ENCODE results near the gene INPP5D.

INPP5D gene

DNA sequence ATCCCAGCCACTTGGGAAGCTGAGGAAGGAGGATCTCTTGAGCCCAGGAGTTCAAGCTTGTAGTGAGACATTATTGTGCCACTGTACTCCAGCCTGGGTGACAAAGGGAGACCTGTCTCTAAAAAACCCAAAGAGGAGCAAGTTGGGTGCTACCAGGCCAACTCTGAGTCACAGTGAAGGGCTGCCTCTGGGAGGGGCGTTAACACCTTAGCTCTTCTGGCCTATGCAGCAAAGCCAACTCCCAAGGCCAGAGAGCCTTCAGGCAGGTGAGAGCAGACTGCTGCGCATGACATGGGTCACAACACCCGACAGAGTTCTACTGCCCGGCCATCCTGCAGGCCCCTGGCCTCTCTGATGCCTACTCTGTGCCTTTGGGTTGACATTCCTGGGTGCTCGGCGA lies 158.7 kb downstream of the INPP5D start:
- H3K27me3 ChIP-seq (ENCODE audit: insufficient read depth, low read length) = no peaks in the 10 kb centered on the region
- no peak overlapping the region for H3K27ac ChIP-seq (ENCODE audit: low read depth, low read length)
- 95% methylated on average over 6 of the region's 6 CpGs for WGBS
- H3K4me3 ChIP-seq (ENCODE audit: low read length) = no peak overlapping the region
- H3K36me3 ChIP-seq (ENCODE audit: insufficient read depth, low read length) = no peaks in the 10 kb centered on the region
- no peaks in the 10 kb centered on the region for H3K9me3 ChIP-seq (ENCODE audit: insufficient read depth, low read depth, low read length)
- H3K9ac ChIP-seq (ENCODE audit: low read depth, low read length) = no peak overlapping the region
- H3K4me1 ChIP-seq (ENCODE audit: insufficient read depth, low read length) = no peaks in the 10 kb centered on the region; the same call in 1 of the 2 replicates

DNA sequence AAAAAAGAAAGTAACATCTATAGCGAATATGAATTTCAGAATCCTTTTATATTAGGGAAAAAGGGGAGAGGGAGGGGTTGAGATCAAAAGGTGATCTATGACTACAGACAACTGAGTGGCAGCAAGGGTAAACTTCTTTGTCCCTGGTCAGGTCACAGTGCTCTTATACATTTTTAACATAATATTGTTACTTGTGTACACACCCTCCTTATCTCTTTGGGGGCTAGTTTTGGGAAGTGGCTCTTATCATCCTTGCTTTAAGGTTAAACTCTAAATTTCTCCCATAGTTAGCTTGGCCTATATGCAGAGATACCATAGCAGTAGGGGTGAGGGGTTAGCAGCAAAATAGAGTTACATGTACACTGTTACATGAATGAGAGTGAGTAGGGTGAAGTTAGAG lies 159.7 kb downstream of the INPP5D start:
- H3K9ac ChIP-seq (ENCODE audit: low read depth, low read length) = no peak overlapping the region
- no peak overlapping the region for H3K27ac ChIP-seq (ENCODE audit: low read depth, low read length)
- 100% methylated on average over 1 of the region's 1 CpG for WGBS
- no peaks in the 10 kb centered on the region; the same call in 1 of the 2 replicates for H3K4me1 ChIP-seq (ENCODE audit: insufficient read depth, low read length)
- no peaks in the 10 kb centered on the region for H3K9me3 ChIP-seq (ENCODE audit: insufficient read depth, low read depth, low read length)
- no peaks in the 10 kb centered on the region for H3K27me3 ChIP-seq (ENCODE audit: insufficient read depth, low read length)
- H3K4me3 ChIP-seq (ENCODE audit: low read length) = no peak overlapping the region
- H3K36me3 ChIP-seq (ENCODE audit: insufficient read depth, low read length) = no peaks in the 10 kb centered on the region

DNA sequence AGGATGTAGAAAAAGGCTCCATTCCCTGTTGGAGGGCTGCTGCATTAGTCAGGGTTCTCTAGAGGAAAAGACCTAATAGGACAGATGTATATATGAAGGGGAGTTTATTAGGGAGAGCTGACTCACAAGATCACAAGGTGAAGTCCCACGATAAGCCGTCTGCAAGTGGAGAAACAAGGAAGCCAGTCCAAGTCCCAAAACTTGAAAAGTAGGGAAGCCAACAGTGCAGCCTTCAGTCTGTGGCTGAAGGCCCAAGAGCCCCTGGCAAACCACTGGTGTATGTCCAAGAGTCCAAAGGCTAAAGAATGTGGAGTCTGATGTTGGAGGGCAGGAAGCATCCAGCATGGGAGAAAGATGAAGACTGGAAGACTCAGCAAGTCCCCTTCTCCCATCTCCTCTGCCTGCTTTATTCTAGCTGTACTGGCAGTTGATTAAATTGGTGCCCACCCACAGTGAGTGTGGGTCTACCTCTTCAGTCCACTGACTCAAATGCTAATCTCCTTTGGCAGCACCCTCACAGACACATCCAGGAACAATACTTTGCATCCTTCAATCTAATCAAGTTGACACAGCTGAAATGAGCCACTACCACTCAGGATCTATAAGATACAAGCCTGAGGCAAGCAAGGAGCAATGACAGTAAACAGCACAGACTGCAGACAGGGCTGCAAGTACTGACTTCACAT lies 161.4 kb downstream of the INPP5D start:
- Histone ChIP-seq H3K27ac (ENCODE audit: low read depth, low read length) (no peak overlapping the region), H3K36me3 (ENCODE audit: insufficient read depth, low read length) (no peaks in the 10 kb centered on the region), H3K4me3 (ENCODE audit: low read length) (no peak overlapping the region), H3K27me3 (ENCODE audit: insufficient read depth, low read length) (no peaks in the 10 kb centered on the region), H3K9me3 (ENCODE audit: insufficient read depth, low read depth, low read length) (no peaks in the 10 kb centered on the region), H3K4me1 (ENCODE audit: insufficient read depth, low read length) (no peaks in the 10 kb centered on the region; the same call in 1 of the 2 replicates), H3K9ac (ENCODE audit: low read depth, low read length) (no peak overlapping the region)
- WGBS = 87% methylated on average over 2 of the region's 2 CpGs

DNA sequence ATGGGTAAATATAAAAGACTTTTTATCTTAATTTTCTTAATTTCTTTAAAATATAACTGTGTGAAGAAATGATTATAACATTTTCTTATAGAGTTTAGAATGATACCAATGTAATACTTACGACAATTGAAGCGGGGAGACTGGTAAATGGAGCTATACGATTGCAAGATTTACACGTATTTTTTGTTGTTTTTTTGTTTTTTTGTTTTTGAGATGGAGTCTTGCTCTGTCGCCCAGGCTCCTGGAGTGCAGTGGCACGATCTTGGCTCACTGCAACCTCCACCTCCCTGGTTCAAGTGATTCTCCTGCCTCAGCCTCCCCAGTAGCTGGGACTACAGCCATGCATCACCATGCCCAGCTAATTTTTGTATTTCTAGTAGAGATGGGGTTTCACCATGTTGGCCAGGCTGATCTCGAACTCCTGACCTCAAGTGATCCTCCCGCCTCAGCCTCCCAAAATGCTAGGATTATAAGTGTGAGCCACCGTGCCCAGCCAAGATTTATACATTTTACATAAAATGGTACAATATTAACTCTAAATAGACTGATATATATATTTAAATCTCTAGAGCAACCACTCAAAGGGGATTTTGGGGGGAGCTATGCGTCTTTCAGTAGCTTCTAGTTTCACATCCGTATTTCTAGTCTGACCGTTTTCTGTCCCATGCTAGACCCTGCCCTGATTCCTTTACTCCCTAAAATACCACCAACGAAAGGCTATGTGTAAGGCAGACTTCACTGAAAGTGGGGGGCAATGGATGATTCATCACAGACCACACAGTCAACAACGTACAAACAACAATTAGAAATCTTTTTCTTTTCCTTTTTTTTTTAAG lies 163.1 kb downstream of the INPP5D start:
- Histone ChIP-seq H3K9ac (ENCODE audit: low read depth, low read length) (no peak overlapping the region), H3K36me3 (ENCODE audit: insufficient read depth, low read length) (no peaks in the 10 kb centered on the region), H3K27me3 (ENCODE audit: insufficient read depth, low read length) (no peaks in the 10 kb centered on the region), H3K27ac (ENCODE audit: low read depth, low read length) (no peak overlapping the region), H3K9me3 (ENCODE audit: insufficient read depth, low read depth, low read length) (no peaks in the 10 kb centered on the region), H3K4me3 (ENCODE audit: low read length) (no peak overlapping the region), H3K4me1 (ENCODE audit: insufficient read depth, low read length) (peaks cover 6% of the 10 kb centered on the region; the same call in 1 of the 2 replicates)
- WGBS = 94% methylated on average over 13 of the region's 14 CpGs

DNA sequence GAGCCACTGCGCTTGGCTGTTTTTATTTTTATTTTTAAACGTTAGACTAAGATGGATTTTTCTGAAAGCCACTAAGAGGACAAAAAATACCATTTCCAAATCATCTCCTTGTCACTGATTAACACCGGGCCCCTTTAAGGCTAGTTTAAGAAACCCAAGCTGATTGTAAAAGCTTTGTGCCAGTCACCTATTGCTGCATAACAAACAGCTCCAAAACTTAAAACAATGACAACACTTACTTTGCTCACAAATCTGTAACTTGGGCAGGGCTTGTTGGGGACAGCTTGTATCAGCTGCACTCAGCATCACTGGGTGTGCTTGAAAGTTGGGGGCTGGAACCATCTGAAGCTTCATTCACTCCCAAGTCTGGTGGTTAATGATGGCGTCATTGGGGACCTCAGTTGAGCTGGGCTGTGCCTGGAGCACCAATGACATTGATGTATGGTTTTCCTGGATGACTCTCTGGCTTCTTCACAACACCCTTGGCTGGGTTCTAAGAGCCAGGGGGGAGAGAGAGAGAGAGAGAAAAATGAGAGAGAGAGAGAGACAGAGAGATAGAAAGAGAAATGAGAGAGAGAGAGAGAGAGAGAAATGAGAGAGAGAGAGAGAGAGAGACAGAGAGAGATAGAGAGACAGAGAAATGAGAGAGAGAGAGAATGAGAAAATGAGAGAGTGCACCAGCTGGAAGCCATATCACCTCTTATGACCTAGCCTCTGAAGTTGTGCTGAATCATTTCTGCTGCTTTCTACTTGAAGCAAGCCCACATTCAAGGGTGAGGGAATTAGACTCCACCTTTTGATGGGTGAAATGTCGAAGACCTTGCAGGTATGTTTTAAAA lies 165.3 kb downstream of the INPP5D start:
- H3K27me3 ChIP-seq (ENCODE audit: insufficient read depth, low read length) = no peaks in the 10 kb centered on the region
- no peak overlapping the region for H3K9ac ChIP-seq (ENCODE audit: low read depth, low read length)
- H3K4me1 ChIP-seq (ENCODE audit: insufficient read depth, low read length) = peaks cover 6% of the 10 kb centered on the region; the same call in 1 of the 2 replicates
- no peaks in the 10 kb centered on the region for H3K9me3 ChIP-seq (ENCODE audit: insufficient read depth, low read depth, low read length)
- 92% methylated on average over 5 of the region's 5 CpGs for WGBS
- no peak overlapping the region for H3K27ac ChIP-seq (ENCODE audit: low read depth, low read length)
- no peak overlapping the region for H3K4me3 ChIP-seq (ENCODE audit: low read length)
- H3K36me3 ChIP-seq (ENCODE audit: insufficient read depth, low read length) = no peaks in the 10 kb centered on the region

DNA sequence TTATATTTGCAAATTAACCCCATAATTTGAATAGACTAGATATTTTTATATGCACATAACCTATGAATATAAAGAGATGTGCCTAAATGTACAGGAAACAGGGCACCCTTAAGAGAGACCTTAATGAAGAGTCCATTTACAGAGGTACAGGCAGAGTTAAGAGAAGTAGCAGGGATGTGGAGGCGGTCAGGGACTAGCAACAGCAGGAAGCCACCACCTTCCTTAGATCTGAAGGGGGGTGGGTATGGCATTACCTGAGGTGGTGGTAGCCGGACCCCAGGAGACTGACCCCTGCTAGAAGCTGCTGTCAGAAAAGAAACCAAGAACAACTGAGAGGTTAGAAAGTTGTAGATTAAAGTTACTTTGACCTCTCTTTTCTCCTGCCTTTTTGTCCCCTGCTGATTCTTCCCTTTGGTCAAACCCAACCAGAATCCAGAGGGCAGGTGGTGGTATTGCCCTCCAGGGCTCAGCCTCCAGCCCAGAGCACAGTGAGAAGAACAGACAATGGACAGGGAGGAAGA lies 166.4 kb downstream of the INPP5D start:
- Histone ChIP-seq H3K9ac (ENCODE audit: low read depth, low read length) (no peak overlapping the region), H3K4me3 (ENCODE audit: low read length) (no peak overlapping the region), H3K27ac (ENCODE audit: low read depth, low read length) (no peak overlapping the region), H3K9me3 (ENCODE audit: insufficient read depth, low read depth, low read length) (no peaks in the 10 kb centered on the region), H3K27me3 (ENCODE audit: insufficient read depth, low read length) (no peaks in the 10 kb centered on the region), H3K4me1 (ENCODE audit: insufficient read depth, low read length) (peaks cover 6% of the 10 kb centered on the region; the same call in 1 of the 2 replicates), H3K36me3 (ENCODE audit: insufficient read depth, low read length) (no peaks in the 10 kb centered on the region)
- WGBS = 78% methylated on average over 2 of the region's 2 CpGs

DNA sequence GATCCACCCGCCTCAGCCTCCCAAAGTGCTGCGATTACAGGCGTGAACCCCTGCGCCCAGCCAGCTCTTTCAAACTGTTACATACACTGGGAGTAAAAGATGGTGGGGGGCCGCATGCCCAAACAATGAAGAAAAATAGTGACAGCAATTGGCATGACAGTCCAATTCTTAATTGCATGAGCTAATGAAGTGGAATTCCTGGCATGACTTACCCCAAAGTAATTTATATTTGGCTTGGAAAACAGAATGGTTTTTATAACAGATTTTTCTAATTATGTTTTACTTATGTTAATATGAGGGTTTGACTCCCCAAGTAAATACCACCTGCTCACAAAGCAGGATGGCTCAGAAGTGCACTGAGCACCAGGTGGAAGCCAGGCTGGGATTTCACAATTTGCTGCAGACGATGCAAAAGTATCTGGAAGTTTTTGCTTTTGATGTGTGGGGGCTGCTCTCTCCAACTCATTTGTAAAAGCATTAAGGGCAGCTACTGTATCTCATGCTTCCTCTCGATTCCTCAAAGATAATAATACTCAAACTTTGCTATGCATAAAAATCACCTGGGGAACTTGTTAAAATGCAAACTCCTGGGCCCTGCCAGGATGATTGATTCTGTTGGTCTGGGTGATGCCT lies 167.3 kb downstream of the INPP5D start:
- peaks cover 6% of the 10 kb centered on the region; the same call in 1 of the 2 replicates for H3K4me1 ChIP-seq (ENCODE audit: insufficient read depth, low read length)
- no peak overlapping the region for H3K4me3 ChIP-seq (ENCODE audit: low read length)
- 87% methylated on average over 7 of the region's 7 CpGs for WGBS
- H3K9ac ChIP-seq (ENCODE audit: low read depth, low read length) = no peak overlapping the region
- H3K27me3 ChIP-seq (ENCODE audit: insufficient read depth, low read length) = no peaks in the 10 kb centered on the region
- no peaks in the 10 kb centered on the region for H3K36me3 ChIP-seq (ENCODE audit: insufficient read depth, low read length)
- no peak overlapping the region for H3K27ac ChIP-seq (ENCODE audit: low read depth, low read length)
- H3K9me3 ChIP-seq (ENCODE audit: insufficient read depth, low read depth, low read length) = no peaks in the 10 kb centered on the region

DNA sequence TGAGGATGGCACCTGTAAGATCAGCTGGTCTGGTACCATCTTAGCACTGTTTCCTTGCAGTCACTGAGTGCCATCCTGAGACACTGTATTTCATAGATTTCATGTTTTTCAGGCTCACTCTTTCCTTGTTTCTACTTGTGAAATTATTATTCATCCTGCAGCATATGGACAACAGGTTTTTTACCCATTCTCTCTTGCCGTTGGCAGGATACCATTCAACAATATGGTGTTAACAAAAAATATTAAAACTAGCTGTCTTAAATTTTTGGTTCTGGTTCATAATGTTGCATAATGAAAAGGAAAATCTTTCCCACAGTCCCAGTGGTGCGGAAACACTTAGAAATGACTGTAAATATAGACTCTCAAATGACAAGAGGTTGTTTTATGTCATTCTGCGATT lies 168.2 kb downstream of the INPP5D start:
- peaks cover 6% of the 10 kb centered on the region; the same call in 1 of the 2 replicates for H3K4me1 ChIP-seq (ENCODE audit: insufficient read depth, low read length)
- WGBS = 97% methylated on average over 2 of the region's 3 CpGs
- H3K27ac ChIP-seq (ENCODE audit: low read depth, low read length) = no peak overlapping the region
- no peak overlapping the region for H3K9ac ChIP-seq (ENCODE audit: low read depth, low read length)
- no peaks in the 10 kb centered on the region for H3K36me3 ChIP-seq (ENCODE audit: insufficient read depth, low read length)
- H3K27me3 ChIP-seq (ENCODE audit: insufficient read depth, low read length) = no peaks in the 10 kb centered on the region
- H3K4me3 ChIP-seq (ENCODE audit: low read length) = no peak overlapping the region
- no peaks in the 10 kb centered on the region for H3K9me3 ChIP-seq (ENCODE audit: insufficient read depth, low read depth, low read length)

DNA sequence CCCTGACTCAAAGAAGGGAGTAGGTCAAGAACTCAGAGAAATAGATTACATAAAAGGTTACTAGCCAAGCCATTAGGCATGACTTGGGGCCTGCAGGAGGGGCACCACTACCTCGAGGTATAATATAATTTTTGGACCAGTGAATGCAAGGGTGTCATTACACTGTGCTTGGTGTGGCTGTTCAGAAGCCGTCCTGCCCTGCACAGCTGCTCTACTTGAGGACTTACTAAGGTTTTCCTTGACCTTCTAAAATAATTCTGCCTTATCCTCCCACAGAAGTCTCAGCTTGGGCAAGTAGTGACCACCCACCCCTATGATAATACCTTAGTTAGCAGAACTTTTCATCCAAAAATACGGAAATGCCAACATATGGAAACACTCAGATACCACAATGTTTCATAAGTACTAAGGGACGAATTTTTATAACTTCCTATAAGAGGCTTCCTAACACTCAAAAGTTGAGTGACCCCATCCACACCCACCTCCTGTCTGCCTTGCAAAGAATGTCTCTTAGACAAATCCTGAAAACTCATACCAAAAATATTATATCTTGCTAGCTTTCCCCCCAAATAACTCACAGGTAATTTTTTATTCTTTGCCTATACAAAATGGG lies 173.6 kb downstream of the INPP5D start:
- Histone ChIP-seq H3K9me3 (ENCODE audit: insufficient read depth, low read depth, low read length) (no peaks in the 10 kb centered on the region), H3K9ac (ENCODE audit: low read depth, low read length) (no peak overlapping the region), H3K4me1 (ENCODE audit: insufficient read depth, low read length) (no peaks in the 10 kb centered on the region), H3K27ac (ENCODE audit: low read depth, low read length) (no peak overlapping the region), H3K36me3 (ENCODE audit: insufficient read depth, low read length) (no peaks in the 10 kb centered on the region), H3K27me3 (ENCODE audit: insufficient read depth, low read length) (no peaks in the 10 kb centered on the region), H3K4me3 (ENCODE audit: low read length) (no peak overlapping the region)
- WGBS = 87% methylated on average over 4 of the region's 4 CpGs

DNA sequence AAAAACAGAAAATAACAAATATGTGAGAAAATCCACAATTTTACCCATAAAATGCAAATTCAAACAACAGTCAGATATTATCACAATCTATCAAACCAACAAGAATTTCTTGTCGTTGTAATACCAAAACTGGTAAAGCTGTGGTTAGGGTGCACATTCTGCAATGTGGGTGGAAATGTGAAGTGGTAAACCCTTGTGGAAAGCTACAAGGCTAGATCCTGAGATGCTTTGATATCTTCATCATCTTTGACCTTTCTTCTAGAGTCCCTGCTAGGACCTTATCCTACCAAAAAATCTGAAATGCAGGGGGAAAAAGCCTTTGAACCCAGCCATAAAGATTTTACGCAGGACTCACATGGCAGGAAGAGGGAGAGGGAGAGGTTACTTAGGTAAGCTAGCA lies 174.1 kb downstream of the INPP5D start:
- Histone ChIP-seq H3K27me3 (ENCODE audit: insufficient read depth, low read length) (no peaks in the 10 kb centered on the region), H3K9ac (ENCODE audit: low read depth, low read length) (no peak overlapping the region), H3K36me3 (ENCODE audit: insufficient read depth, low read length) (no peaks in the 10 kb centered on the region), H3K9me3 (ENCODE audit: insufficient read depth, low read depth, low read length) (no peaks in the 10 kb centered on the region), H3K27ac (ENCODE audit: low read depth, low read length) (no peak overlapping the region), H3K4me3 (ENCODE audit: low read length) (no peak overlapping the region), H3K4me1 (ENCODE audit: insufficient read depth, low read length) (no peaks in the 10 kb centered on the region)
- 89% methylated on average over 2 of the region's 2 CpGs for WGBS

All from HUES64 (cell line).